Measurements from ENCODE around the gene LIMS2. TPM values are rescaled to one million over a fixed set of nuclear protein-coding genes. Genes with fewer than 3 reads are reported as not detected.

The LIMS2 gene
- total RNA-seq, 1 experiment from 2014 or later: 0.26 TPM

- no peak for DNase-seq (ENCODE audit: low read depth)
Measured at GRCh38 chr2:127634626-127635379, 40.5 kb downstream of the LIMS2 start.

- no peak for DNase-seq (ENCODE audit: low read depth)
Measured at GRCh38 chr2:127634066-127634617, 41.2 kb downstream of the LIMS2 start.

- DNase-seq (ENCODE audit: low read depth): no peak
Measured at GRCh38 chr2:127633556-127634065, 41.7 kb downstream of the LIMS2 start.

- DNase-seq (ENCODE audit: low read depth): no peak
Measured at GRCh38 chr2:127632592-127633489, 42.5 kb downstream of the LIMS2 start.

- no peak for DNase-seq (ENCODE audit: low read depth)
Measured at GRCh38 chr2:127631997-127632581, 43.2 kb downstream of the LIMS2 start.

GRCh38 chr2:127631541-127631996 is 43.8 kb downstream of the LIMS2 start:
- no peak for DNase-seq (ENCODE audit: low read depth)

GRCh38 chr2:127630864-127631540 is 44.3 kb downstream of the LIMS2 start:
- no peak for DNase-seq (ENCODE audit: low read depth)

GRCh38 chr2:127630096-127630863 is 45.0 kb downstream of the LIMS2 start:
- no peak for DNase-seq (ENCODE audit: low read depth)

GRCh38 chr2:127629637-127630036 is 45.7 kb downstream of the LIMS2 start:
- no peak for DNase-seq (ENCODE audit: low read depth)

GRCh38 chr2:127628767-127629614 is 46.3 kb downstream of the LIMS2 start:
- DNase-seq (ENCODE audit: low read depth): no peak

- DNase-seq (ENCODE audit: low read depth): no peak
Measured at GRCh38 chr2:127627740-127628571, 47.4 kb downstream of the LIMS2 start.

GRCh38 chr2:127626917-127627739 is 48.2 kb downstream of the LIMS2 start:
- no peak for DNase-seq (ENCODE audit: low read depth)

GRCh38 chr2:127626175-127626574 is 49.2 kb downstream of the LIMS2 start:
- DNase-seq (ENCODE audit: low read depth): no peak

GRCh38 chr2:127625572-127625951 is 49.8 kb downstream of the LIMS2 start:
- no peak for DNase-seq (ENCODE audit: low read depth)

GRCh38 chr2:127624756-127625571 is 50.4 kb downstream of the LIMS2 start:
- no peak for DNase-seq (ENCODE audit: low read depth)

GRCh38 chr2:127624320-127624755 is 51.0 kb downstream of the LIMS2 start:
- no peak for DNase-seq (ENCODE audit: low read depth)

Data from HT1080 (cell line).